Endometrial microvascular endothelial cells (primary cell): ENCODE data around the gene CAMK1D. TPM values are rescaled to one million over a fixed set of nuclear protein-coding genes. Genes with fewer than 3 reads are reported as not detected.

Experiments
- in situ Hi-C: cut with HindIII; loops from 2 replicates; pipeline ENCODE4 v1.10.0; 2017; ENCODE audit warnings: low sequenced_read_pairs, low pct_unique_long_range_greater_than_20kb; ENCODE audit errors: inconsistent ontology term
- total RNA-seq: library from RNA; depleted of rRNA; stranded (reverse); fragments of >200 nt; gene quantifications from one replicate; pipeline ENCODE4 v1.2.3, GENCODE V29; 2015; ENCODE audit errors: inconsistent ontology term

The CAMK1D gene
- total RNA-seq, 1 donor from 2014 or later: 0.37 TPM

DNA sequence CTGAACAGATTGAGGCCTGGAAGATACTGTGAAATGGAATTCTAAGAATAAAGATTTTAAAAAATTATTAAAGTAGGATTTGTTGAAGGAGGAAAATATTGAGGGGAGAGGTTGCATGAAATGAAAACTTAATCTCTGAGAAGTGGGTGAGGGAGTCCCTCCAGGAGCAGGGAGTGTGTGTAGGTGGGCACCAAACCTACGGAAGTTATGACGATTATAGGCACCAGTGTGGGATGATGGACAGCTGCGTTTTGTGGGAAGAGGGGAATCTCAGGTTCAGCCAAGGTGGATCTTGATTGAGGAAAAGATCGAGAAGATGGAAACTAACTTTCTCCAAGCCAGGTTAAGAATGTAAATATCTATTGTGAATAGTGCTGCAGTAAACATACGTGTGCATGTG lies 405.7 kb downstream of the CAMK1D start:
- in situ Hi-C loops: no loop called here

GRCh38 chr10:12757351-12757750 lies 408.0 kb downstream of the CAMK1D start:
- in situ Hi-C loops: no loop called here

DNA sequence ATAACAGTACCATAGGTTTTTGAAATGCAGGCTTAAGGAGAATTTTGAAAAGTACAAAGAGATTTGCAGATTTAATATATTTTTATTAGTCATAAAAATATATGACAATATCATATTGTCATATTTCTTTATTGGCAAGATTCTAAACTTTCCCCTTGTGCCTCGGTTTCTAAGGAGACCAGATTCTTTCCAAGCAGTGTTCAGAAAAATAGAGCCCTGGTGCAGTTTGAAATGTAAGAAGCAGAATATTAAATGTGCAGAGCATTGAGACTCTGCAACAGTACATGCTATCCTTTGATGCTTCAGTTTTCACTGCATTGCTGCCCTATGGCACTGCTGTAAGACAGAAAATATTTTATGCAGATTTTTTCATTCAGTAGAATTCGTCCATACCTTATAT lies 408.9 kb downstream of the CAMK1D start:
- in situ Hi-C loops: no loop called here

GRCh38 chr10:12766223-12766622 lies 416.9 kb downstream of the CAMK1D start:
- in situ Hi-C loops: no loop called here

- in situ Hi-C loops: no loop called here
Measured at GRCh38 chr10:12768156-12769100, 419.1 kb downstream of the CAMK1D start.

GRCh38 chr10:12769323-12770044 lies 420.1 kb downstream of the CAMK1D start:
- in situ Hi-C loops: no loop called here

- in situ Hi-C loops: no loop called here
Measured at GRCh38 chr10:12771981-12772760, 422.8 kb downstream of the CAMK1D start.

DNA sequence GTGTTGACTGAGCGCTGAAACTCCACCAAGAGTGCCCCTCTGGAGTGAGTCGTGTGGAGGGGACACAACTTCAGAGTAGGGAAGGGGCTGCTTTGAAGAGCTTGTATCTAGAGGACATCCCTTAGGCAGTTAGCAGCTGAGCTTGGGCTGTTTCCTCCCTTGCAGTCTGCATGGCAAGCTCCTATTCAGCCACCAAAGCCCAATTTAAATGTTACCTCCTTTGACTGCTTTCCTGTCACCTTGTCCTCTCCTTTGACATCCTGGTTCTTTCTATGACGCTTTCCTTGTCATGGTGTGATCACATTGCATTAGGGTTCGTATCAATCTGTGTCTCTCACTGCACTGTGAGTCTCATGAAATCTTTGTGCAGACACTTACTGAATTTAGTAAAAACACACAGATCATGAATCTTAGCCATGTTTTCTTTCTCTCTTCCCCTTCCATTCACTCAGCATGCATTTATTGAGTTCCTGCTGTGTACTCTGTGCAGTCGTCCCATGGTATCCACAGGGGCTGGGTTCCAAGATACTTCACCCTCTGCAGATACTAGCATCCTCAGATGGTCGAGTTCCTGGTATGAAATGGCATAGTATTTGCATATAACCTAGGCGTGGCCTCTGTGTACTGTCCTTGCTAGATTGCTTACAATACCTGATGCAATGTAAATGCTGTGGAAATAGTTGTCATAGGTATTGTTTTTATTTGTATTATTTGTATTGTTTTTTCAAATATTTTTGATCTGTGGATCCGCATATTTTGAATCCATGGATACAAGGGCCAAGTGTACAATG lies 423.6 kb downstream of the CAMK1D start:
- in situ Hi-C loops: no loop called here

DNA sequence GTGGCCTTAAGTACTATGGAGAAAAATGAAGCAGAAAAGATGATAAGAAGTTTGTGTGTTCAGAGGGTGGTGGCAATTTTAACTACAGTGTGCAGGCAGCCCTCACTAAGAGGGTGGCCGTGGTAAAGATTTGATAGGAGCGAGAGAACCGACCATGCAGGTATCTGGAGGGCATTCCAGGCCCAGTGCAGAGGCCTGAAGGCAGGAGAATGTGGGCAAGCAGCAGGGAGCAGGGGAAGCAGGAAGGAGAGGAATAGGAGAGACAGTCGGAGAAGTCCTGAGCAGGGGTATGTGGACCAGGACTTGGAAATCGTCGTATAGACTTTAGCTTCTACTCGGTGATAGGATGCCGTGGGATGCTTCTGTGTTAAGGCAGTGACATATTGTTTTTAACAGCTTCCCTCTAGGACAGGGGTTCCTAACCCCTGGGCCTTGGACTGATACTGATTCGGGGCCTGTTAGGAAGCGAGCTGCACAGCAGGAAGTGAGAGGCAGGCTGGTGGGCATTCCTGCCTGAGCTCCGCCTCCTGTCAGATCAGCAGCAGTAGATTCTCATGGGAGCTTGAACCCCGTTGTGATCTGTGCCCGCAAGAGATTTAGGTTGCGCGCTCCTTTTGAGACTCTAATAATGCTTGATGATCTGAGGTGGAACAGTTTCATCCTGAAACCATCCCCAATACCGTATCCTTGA lies 425.0 kb downstream of the CAMK1D start:
- in situ Hi-C loops: no loop called here

DNA sequence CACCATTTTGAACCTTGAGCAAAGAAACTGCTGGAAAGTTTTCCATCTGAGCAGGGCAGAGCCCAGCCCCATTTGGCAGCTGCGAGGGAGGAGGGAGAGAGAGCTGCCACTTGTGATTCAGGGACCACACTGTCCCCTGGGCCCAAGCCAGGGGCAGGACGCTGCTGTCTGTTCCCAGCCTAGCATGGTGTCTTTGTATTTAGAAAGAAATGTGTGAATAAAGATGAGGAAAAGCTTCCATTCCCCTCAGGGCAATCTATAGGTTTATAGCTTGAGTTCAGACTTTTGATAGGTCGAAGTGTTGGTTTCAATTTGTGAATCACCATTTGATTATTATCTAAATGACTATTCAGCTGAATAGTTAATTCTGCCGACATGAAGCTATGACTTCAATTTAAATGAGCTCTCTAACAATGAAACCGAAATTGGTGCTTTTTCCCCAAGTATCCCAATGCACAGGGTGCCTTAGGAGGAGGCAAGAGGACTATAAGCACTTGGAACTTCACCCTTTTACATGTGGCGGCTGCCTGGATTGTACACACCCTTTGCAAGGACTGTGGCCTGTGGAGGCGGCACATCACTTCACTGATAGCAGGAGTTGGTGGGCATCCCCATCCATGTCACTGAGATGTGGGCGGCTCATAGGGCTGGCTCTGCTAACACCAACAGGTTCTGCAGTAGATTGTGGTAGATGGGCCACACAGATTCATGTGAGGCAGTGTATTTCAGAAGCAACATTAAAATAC lies 428.7 kb downstream of the CAMK1D start:
- in situ Hi-C loops: no loop called here

GRCh38 chr10:12780634-12781601 lies 431.6 kb downstream of the CAMK1D start:
- in situ Hi-C loops: no loop called here

DNA sequence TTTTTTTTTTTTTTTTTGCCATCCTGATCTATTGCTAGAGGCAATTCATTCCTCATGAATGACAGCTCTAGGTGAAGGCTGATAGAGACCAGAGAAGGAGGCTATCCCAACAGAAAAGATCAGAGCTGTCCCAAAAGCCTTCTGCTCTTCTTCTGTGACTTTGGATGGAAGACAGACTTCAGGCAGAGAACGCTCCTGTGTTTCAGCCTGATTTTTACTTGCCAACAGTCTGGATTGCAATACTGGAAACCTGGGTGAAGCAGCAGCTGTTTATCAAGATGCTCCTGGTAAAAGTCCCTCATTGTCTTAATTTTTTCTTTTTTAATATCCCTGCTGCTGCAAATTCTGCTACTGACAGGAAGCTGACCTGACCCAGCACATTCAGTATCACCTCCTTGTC lies 432.6 kb downstream of the CAMK1D start:
- in situ Hi-C loops: no loop called here

DNA sequence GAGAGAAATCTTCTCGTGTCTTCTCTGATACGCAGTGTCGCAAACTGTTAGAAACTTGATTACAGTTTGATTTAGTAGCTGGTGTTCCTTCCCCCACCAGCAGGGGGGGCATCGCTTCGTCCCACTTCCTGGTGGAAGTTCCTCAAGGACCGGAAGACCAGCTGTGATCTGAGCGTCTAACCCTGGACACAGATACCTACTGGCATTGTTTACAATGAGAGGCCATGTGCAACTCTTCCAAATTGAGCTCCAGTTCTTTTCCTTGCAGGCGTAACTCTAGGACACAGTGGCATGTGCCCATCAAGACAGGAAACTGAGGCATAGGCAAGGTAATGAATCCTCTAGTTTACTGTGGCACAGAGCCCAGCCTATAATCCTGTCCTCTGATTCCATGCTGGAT lies 433.2 kb downstream of the CAMK1D start:
- in situ Hi-C loops: no loop called here

- in situ Hi-C loops: no loop called here
Measured at GRCh38 chr10:12783293-12783692, 433.9 kb downstream of the CAMK1D start.

DNA sequence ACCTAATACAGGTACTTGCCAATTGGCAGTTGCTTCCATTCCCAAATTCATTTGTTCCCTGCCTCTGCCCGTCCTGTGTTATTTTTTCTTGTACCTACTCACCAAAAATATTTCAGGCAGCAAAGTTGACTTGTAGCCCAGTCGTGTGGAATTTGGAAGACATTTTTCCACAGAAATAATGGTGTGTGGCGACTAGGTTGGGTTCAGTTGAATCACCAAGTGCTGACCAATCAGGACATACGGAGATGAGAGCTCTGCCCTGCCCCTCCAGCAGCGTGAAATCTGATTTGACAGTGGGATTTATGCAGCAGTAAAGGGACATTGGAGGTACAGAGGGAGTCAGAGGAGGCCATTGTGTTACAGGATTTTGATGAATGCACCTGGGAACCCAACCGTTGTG lies 435.3 kb downstream of the CAMK1D start:
- in situ Hi-C loops: no loop called here

DNA sequence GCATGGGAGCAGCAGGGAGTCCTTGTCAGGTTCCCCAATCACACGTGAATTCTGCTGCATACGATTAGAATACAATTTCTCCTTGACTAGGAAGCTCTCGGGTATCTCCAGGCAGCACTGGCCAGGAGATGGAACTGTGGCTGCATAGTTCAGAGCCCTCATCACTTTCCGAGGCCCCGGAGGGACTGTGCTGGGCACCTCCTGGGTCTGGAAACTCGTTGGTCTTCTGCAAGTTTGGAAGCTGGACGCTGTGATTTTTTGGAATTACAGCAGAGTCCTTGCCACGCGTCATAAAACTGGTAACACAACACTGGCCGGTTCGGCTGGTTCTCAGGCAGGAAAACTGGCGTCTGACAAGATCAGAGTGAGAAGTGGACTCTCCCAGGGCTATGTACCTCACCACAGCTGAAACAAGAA lies 436.1 kb downstream of the CAMK1D start:
- in situ Hi-C loops: no loop called here
